Stimulated activated CD4-positive, alpha-beta T cell treated with anti-CD3 and anti-CD28 coated beads, TNF-alpha, amount 100 ng/mL, for 48 hours (primary cell): ENCODE results near the gene KCNK7.
"Not testable (repeated sequence)": the region's sequence is repeated elsewhere in the genome, so short reads cannot be mapped to it uniquely, and the experiment has no call there.

Experiments used
- DNase-seq, 3 donors: peaks; one replicate each; pipeline ENCODE4 v3.0.0-alpha.2; 2020; ENCODE audit warnings: low read depth in 3 of 3

Gene KCNK7

DNA sequence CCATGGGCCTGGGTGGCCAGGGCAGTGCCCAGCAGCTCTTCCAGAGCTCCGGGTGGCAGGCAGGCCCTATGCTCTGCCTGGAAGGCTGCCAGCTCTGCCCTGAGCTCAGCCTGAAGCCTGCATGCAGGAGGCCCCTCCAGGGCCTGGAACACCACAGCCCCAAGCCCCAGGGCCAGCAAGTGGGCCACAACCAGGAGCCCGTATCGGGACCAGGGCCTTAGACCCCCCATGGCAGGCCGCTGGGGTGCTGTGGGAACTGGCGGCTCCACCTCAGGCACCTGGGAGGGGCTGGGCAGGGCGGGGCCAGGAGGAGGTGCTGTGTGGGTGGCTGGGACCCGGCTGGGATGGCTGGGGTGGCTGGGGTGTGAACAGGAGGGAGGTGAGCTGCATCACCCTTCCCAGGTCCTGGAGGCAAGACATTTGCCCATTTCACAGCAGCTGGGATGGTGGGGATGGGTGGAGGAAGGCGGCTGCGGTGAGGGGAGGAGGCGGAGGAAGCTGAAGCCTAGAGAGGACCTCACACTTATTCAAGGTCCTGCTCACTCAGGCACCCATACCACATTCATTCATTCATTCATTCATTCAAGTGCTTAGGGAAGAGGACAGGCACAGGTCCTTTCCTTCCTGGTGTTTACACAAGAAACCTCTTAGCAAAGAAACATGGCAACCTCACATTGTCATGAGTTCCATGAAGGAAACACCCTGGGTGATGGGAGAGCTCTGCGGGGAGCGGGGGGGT lies at the start of gene KCNK7:
TSS of gene KCNK7 (minus strand) at position 258 of the 739 bp plus-strand sequence. CDS start at position 230, 28 bp downstream.
- no peak for DNase-seq

- no peak for DNase-seq
Measured at GRCh38 chr11:65644837-65645236, 49.2 kb upstream of the KCNK7 start.

DNA sequence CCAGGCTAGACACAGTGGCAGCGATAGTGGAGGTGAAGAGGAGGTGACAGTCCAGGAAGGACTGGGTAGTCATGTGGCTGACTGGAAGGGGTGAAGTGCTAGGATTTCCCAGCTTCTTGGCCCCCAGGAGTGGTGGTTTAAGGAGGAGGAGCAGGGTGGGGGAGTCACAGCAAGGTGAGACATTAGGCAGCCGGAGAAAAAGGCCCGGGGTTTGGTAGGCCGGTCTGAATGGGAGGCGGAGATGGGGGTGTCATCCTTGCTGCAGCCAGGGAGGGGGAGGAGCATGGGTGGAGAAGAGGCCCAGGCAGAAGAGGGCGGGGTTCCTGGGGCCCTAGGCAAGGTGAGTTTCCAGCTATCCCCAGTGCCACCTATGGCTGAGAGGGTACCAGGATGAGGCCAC lies 48.4 kb upstream of the KCNK7 start:
- DNase-seq = no peak

- no peak for DNase-seq
Measured at GRCh38 chr11:65642014-65642671, 46.5 kb upstream of the KCNK7 start.

- no peak for DNase-seq
Measured at GRCh38 chr11:65641297-65642013, 45.9 kb upstream of the KCNK7 start.

GRCh38 chr11:65640483-65641296 lies 45.1 kb upstream of the KCNK7 start:
- no peak for DNase-seq

DNA sequence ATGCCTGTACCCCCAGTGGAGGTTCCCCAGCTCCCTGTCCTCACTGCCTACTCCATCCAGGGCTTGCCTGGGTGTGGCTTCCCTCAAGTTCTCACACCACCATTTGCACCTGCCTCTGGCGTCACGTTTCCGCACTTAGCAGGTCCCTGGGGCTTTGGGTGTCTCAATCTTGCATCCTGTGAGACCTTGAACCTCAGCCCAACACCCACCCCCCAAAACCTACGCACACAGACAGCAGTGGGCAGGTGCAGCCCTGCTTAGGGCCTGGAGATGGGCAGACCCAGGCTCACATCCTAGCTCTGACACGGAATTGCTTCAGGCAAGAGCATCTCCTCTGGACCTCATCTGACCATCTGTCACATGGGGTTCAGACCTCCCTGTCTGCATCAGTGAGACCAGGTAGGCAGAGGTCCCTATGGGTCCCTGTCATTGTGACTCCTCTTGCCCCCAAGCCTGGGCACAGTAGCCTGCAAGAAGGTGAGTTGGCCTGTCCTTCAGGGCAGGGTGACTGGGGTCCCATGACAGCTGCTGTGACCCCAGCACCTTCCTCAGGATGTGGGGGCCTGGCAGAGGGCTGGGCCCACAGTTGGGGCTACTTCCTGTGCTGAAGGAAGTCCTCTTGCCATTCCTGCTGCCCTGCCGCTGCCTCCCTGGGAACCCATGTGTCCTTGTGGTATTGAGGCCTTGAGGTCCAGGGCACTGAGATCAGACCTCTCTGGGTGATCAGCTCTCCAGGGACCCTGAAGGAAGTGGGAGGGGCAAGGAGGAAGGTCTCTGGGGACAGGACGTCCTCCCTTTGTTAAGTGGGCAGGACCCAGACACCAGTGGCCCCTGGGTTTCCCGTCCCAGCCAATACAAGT lies 44.3 kb upstream of the KCNK7 start:
- no peak for DNase-seq

- not testable (repeated sequence) for DNase-seq
Measured at GRCh38 chr11:65639228-65639597, 43.6 kb upstream of the KCNK7 start.

DNA sequence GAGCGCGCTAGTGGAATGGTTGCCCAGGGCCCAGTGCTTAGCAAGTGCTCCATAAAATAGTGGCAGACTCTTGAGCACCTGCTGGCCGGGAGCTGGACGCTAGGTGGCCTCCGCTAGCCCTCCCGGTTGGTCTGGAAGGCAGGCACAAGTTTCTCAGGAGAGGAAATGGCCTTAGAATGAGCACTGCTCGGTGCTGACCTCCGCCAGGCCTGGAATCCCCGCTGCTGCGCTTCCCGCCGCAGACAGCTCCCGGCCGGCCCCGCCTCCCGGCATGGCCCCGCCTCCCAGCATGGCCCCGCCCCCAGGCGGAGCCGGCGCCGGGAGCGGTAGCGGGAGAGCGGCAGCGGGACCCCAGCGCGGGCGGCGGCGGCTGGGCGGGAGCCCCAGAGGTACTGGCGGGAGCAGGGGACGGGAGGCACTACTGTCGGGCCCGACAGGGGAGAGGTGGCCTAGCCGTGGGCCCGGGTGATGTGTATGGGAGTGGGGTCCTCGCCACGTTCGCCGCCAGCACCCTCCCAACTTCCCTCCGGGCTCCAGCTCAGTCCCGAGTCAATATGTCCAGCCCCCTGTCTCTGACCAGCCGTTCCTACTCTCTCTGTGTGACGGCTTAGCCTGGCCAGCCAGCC lies 42.3 kb upstream of the KCNK7 start, which contains the start of gene SIPA1:
TSS of gene SIPA1 (plus strand) at position 308 of the 626 bp plus-strand sequence. CDS start 2,821 bp downstream, outside the sequence.
- DNase-seq = peak; percentile 40 to 62 (median 62)

- DNase-seq = no peak
Measured at GRCh38 chr11:65637032-65637557, 41.5 kb upstream of the KCNK7 start.

DNA sequence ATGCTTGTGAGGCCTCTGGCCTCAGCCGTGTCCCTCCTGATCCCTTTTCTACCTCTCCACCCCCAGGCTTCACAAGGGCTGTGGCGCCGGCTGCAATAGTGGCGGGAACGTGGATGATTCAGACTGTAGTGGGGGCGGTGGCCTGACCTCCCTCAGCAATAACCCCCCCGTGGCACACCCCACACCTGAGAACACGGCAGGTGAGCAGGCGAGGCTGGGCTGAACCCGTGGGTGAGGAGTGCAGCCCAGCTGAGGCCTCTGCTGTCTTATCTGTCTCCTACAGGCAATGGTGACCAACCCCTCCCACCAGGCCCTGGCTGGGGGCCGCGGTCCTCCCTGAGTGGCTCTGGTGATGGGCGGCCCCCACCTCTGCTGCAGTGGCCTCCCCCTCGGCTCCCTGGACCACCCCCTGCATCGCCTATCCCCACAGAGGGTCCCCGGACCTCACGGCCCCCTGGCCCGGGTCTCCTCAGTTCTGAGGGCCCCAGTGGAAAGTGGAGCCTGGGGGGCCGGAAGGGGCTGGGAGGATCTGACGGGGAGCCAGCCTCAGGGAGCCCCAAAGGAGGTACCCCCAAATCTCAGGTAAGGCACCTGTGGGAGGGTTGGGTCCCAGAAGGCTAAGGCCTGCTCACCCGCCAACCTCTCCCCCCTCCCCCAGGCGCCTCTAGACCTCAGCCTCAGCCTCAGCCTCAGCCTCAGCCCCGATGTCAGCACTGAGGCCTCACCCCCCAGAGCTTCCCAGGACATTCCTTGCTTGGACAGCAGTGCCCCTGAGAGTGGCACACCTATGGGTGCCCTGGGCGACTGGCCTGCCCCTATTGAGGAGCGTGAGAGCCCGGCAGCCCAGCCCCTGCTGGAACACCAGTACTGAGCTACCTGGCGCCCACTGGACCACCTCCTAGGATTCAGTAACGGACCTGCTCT lies 40.8 kb upstream of the KCNK7 start:
- DNase-seq = no peak

GRCh38 chr11:65634905-65635731 lies 39.5 kb upstream of the KCNK7 start:
- no peak for DNase-seq

DNA sequence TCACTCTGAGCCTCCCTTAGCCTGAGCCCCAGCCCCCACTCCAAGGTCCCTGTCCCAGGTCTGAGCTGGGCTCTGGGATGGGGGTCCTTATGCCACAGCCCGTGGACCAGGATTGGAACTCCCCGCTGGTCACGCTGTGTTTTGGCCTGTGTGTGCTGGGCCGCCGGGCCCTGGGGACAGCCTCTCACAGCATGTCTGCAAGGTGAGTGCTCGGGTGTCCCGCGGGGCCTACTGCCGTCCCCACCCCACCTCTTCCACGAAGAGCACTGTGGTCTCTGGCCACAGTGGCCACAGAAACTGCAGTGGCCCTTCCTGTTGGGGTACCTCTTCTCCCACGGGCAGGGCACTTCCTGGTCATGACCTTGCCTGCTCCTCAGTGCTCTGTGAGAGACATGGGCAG lies 38.8 kb upstream of the KCNK7 start:
- no peak for DNase-seq

GRCh38 chr11:65634109-65634436 lies 38.5 kb upstream of the KCNK7 start:
- no peak for DNase-seq

DNA sequence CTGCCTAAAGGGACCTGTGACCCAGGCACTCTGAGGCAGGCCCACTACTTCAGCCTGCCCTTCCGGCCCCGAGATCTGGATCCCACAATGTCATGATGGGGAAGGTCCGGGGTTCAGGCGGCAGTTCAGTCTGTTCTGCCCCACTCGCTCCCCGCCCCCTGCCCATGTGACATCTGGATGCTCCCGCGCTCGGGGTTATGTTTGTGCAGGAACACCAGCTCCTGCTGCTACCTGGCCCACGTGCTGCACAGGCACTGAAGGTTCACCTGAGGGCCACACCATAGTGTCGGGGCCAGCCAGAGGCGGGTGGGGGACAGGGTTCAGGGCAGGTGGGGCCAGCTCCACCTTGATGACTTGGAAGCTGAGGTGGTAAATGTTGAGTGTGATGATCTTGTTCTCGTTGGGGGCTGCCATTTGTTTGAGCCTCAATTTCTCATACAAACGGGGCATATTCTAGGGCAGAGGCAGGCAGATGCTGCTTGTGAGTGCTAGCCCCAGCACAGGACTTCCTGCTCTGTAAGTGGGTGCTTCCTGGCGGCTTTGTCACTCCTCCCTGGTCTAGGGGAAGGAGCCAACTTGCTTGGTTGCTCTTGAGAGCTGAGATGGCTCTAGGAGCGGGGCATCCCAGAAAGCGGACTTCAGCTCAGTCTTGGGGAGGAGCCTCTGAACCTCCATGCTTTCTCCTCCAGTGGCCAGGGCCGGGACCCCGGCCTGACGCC lies 37.9 kb upstream of the KCNK7 start:
- DNase-seq = no peak

GRCh38 chr11:65630215-65630614 lies 34.6 kb upstream of the KCNK7 start:
- no peak for DNase-seq

DNA sequence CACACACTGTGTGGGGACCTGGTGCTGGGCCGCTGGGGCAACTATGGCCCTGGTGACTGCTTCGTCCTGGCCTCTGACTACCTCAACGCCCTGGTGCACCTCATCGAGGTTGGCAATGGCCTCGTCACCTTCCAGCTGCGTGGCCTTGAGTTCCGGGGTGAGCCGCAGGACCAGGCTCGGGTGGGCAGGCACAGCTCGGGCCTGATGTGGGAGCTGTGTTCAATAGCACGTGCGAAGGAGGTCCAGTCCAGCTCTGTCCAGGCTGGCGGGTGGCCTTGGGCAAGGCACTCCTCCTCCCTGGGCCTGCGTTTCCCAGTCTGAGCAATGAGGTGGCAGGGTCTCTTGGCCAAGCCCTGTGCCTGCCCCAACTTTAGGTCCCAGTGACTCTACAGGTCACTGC lies 34.0 kb upstream of the KCNK7 start:
- no peak for DNase-seq

DNA sequence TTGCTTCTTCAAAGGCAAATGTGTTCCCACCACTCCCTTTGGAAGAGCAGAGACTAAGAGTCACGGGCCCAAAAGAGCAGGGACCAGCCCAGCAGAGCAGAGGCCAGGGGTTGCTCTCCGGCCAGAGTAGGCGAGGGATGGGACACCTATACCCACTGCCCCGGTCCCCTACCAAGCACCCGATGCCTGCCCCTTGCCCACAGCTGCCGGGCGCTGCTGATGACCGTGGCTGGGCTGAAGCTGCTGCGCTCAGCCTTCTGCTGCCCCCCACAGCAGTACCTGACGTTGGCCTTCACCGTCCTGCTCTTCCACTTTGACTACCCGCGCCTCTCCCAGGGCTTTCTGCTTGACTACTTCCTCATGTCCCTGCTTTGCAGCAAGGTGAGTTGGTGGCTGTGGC lies 31.6 kb upstream of the KCNK7 start:
- no peak for DNase-seq
